Gastrocnemius medialis (tissue), 4 donors: ENCODE data around the gene CA12.

Experiments
- POLR2A ChIP-seq, 2 donors: fragments of 450-650 bp; IDR thresholded peaks; one replicate each; pipeline ENCODE4 v1.6.1; 2017; ENCODE audit warnings: antibody characterized with exemption in 2 of 2, mild to moderate bottlenecking in 2 of 2, moderate library complexity in 2 of 2
- TF ChIP-seq, protein P1 (sequence below), 5 experiments: fragments of 450-650 bp in 3 of 5; fragments of 200-600 bp in 2 of 5; sonication (generic) in 2 of 5; IDR thresholded peaks in 4 of 5; conservative IDR thresholded peaks in 1 of 5; 1 replicate in 4 of 5; 2 replicates in 1 of 5; pipeline ENCODE4 v1.5.1; 2016 to 2019; ENCODE audit warnings: antibody characterized with exemption in 5 of 5, mild to moderate bottlenecking in 3 of 5, moderate library complexity in 3 of 5

GRCh38 chr15:63313825-63314224 is 67.8 kb downstream of the CA12 start:
- TF ChIP-seq, protein P1, sequence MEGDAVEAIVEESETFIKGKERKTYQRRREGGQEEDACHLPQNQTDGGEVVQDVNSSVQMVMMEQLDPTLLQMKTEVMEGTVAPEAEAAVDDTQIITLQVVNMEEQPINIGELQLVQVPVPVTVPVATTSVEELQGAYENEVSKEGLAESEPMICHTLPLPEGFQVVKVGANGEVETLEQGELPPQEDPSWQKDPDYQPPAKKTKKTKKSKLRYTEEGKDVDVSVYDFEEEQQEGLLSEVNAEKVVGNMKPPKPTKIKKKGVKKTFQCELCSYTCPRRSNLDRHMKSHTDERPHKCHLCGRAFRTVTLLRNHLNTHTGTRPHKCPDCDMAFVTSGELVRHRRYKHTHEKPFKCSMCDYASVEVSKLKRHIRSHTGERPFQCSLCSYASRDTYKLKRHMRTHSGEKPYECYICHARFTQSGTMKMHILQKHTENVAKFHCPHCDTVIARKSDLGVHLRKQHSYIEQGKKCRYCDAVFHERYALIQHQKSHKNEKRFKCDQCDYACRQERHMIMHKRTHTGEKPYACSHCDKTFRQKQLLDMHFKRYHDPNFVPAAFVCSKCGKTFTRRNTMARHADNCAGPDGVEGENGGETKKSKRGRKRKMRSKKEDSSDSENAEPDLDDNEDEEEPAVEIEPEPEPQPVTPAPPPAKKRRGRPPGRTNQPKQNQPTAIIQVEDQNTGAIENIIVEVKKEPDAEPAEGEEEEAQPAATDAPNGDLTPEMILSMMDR (IDR thresholded peaks at IDR 0.05 in 4 of 5, conservative IDR thresholded peaks at IDR 0.05 in 1 of 5) = no peak
- no peak for TF ChIP-seq POLR2A (IDR thresholded peaks at IDR 0.05)
